ENCODE measurements around the gene LAMA2. TPM values are rescaled to one million over a fixed set of nuclear protein-coding genes. Genes with fewer than 3 reads are reported as not detected.

Gene LAMA2
- total RNA-seq, 1 experiment from 2014 or later: 0.41 TPM

DNA sequence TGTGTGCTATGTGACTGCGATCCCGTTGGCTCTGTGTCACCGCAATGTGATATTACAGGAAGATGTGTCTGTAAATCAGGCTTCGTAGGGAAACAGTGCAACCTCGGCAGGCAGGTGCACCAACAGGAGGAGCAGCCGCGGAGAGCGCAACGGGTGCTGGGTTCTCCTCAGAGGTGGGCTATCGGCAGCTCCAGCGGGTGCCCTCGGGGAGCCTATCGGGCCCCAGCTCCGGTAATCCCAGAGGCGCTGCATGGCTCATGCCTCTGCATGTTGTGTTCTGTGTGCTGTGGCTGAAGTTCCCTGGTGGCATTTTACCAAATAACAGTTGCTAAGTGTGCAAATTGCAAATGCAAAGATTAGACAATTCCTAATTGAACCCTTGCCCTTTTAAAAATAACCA lies 409.9 kb downstream of the LAMA2 start:
- in situ Hi-C loops (cut with HindIII; ENCODE audit: low pct_unique_long_range_greater_than_20kb, low sequenced_read_pairs): no loop called here
- DNase-seq (ENCODE audit: low read depth): no peak

DNA sequence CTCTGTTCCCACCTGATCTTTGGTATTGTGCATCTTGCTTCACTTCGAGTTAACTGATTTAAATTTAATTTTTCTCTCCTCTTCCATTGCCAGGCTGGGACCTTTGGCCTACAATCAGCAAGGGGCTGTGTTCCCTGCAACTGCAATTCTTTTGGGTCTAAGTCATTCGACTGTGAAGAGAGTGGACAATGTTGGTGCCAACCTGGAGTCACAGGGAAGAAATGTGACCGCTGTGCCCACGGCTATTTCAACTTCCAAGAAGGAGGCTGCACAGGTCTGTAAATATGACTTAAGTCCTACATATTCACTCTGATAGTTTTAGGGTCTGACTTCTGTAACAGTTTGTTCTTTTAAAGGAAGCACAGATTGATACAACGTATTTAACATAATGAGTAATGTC lies 414.7 kb downstream of the LAMA2 start:
- in situ Hi-C loops (cut with HindIII; ENCODE audit: low pct_unique_long_range_greater_than_20kb, low sequenced_read_pairs): no loop called here

DNA sequence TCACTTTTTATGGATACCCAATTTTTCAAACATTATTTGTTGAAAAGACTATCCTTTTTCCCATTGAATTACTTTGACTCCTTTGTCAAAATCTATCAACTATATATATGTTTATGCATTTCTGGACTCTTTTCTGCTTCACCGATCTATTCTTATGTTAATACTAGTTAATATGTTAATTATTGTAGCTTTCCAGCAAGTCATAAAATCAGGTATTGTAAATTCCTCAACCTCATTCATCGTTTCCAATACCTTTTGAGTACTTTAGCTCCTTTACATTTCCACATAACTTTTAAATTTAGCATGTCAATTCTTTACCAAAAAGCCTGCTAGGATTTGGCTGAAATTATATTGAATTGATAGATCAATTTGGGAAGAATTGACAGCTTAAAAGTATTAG lies 419.7 kb downstream of the LAMA2 start:
- no peak for DNase-seq (ENCODE audit: low read depth)

More for the DNA sequence above, 414.7 kb downstream of the LAMA2 start:
- no peak for DNase-seq (ENCODE audit: low read depth)

DNA sequence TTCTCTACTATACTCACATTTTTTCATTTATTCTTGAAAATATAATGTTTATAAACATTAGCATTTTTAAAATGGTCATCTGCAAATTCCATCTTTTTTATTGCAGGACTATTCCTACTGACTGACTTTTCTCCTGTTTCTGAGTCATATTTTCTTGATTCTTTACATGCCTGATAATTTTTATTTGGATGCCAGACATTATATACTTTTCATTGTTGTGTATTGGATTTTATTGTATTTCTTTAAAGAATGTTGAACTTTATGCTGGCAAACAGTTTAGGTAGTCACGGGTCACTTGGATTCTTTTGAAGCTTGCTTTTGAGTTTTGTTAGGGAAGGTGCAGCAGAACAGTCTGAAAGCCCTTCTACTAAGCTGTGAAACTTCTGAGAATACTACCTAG lies 423.9 kb downstream of the LAMA2 start:
- no peak for DNase-seq (ENCODE audit: low read depth)
- in situ Hi-C loops (cut with HindIII; ENCODE audit: low pct_unique_long_range_greater_than_20kb, low sequenced_read_pairs): no loop called here

More for the DNA sequence above, 419.7 kb downstream of the LAMA2 start:
- in situ Hi-C loops (cut with HindIII; ENCODE audit: low pct_unique_long_range_greater_than_20kb, low sequenced_read_pairs): no loop called here

DNA sequence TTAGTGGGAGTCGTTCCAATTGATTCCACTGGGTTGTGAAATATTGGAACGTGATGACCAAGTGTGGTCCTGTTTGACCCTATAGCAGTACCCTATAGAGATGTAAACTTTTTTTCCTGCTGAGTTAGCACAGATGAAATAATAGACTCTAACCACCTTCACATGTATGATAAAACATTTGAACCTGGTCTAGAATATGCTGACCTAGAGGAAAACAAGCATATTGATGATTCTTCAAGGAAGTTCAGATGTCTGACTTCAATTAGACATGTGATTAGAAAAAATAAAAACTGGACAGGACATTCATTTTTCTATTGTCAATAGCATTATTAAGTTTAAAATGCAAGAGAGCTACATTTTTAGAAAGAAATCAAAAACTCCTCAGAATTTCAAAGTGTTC lies 424.9 kb downstream of the LAMA2 start:
- no peak for DNase-seq (ENCODE audit: low read depth)
- in situ Hi-C loops (cut with HindIII; ENCODE audit: low pct_unique_long_range_greater_than_20kb, low sequenced_read_pairs): no loop called here

DNA sequence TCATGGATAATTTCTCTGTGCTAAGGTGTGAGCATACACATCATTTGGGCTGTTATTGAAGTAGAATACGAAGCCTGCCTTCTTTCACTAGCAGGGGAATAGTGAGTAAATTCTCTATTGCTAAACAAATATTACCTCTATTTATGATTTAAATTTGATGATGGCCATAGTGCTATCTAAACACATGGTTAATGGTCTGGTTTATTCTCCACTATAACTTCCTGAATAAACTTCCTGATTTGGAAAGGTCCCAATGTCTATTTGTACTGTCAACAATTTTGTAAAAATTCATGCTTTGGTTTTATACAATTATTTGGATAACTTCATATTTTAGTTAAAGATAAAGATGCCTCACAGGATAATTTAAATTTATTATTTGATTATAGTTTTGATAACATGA lies 426.2 kb downstream of the LAMA2 start:
- in situ Hi-C loops (cut with HindIII; ENCODE audit: low pct_unique_long_range_greater_than_20kb, low sequenced_read_pairs): no loop called here

DNA sequence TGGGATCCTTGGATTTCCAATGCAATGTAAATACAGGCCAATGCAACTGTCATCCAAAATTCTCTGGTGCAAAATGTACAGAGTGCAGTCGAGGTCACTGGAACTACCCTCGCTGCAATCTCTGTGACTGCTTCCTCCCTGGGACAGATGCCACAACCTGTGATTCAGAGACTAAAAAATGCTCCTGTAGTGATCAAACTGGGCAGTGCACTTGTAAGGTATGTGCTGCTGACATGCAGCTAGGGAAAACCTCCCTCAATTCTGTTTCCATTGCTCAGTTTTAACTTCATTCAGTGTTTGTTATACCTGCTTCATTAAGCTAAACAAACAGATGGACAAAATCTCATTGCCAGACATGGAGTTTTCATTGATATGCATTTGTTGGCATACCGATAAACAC lies 429.9 kb downstream of the LAMA2 start:
- in situ Hi-C loops (cut with HindIII; ENCODE audit: low pct_unique_long_range_greater_than_20kb, low sequenced_read_pairs): no loop called here

More for the DNA sequence above, 426.2 kb downstream of the LAMA2 start:
- DNase-seq (ENCODE audit: low read depth): no peak

GRCh38 chr6:129314575-129314974 lies 431.6 kb downstream of the LAMA2 start:
- peak; percentile 65 for DNase-seq (ENCODE audit: low read depth)
- in situ Hi-C loops (cut with HindIII; ENCODE audit: low pct_unique_long_range_greater_than_20kb, low sequenced_read_pairs): no loop called here

More for the DNA sequence above, 429.9 kb downstream of the LAMA2 start:
- peak; percentile 70 for DNase-seq (ENCODE audit: low read depth)

DNA sequence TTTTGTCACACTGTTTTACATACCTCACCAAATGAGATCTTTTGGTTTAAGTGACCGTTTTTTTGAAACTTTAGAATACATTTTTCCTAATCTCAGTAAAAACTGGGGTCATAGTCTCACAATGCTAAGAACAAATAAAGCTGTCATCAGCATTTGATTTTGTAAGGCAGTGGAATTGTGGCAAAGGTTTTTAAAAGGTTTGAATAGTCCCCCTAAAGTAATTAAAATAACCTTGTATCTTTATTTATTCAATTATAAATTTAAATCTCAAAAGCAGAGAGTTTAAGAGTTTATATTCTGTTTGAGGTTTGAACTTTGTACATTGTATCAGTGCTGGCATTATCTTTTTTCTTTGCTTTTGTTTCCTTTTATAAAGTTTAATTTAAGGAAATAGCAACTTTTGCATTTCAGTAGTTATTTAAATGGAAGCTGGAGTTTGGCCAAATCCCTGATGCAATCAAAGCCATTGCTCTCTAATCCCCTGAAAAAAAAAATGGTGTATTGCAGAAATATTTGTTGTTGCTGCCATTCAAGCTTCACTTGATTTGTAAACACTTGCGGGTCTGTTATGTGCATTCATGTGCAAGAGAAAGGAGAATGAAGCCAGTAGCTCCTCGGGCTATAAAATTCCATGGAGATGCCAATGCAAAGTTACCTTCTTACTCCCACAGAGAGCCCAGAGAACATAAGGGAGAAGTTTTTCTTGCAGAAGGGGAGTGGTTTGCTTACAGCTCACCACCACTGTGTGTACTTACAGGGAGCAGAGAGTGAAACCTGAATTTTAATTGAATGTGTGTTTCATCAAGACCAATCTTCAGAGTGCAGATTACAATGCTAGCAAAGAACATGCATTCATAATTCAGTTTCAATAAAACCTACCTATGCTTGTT lies 435.2 kb downstream of the LAMA2 start:
- in situ Hi-C loops (cut with HindIII; ENCODE audit: low pct_unique_long_range_greater_than_20kb, low sequenced_read_pairs): no loop called here
- peak; percentile 92 for DNase-seq (ENCODE audit: low read depth)

- in situ Hi-C loops (cut with HindIII; ENCODE audit: low pct_unique_long_range_greater_than_20kb, low sequenced_read_pairs): no loop called here
- DNase-seq (ENCODE audit: low read depth): no peak
Measured at GRCh38 chr6:129320892-129321291, 438.0 kb downstream of the LAMA2 start.

- no peak for DNase-seq (ENCODE audit: low read depth)
- in situ Hi-C loops (cut with HindIII; ENCODE audit: low pct_unique_long_range_greater_than_20kb, low sequenced_read_pairs): no loop called here
Measured at GRCh38 chr6:129321303-129321702, 438.4 kb downstream of the LAMA2 start.

DNA sequence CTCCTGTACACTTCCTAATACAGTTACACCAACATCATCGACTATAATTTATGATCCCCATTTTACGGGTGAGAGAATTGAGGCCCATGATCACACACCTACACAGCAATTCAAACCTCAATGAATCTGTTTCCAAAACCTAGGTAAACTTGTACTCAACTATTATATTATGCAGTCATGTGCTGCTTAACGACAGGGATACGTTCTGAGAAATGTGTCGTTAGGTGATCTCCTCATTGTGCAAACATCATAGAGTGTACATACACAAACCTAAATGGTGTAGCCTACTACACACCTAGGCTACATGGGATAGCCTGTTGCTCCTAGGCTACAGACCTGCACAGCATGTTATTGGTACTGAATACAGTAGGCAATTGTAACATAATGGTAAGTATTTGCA lies 441.4 kb downstream of the LAMA2 start:
- in situ Hi-C loops (cut with HindIII; ENCODE audit: low pct_unique_long_range_greater_than_20kb, low sequenced_read_pairs): no loop called here
- no peak for DNase-seq (ENCODE audit: low read depth)

DNA sequence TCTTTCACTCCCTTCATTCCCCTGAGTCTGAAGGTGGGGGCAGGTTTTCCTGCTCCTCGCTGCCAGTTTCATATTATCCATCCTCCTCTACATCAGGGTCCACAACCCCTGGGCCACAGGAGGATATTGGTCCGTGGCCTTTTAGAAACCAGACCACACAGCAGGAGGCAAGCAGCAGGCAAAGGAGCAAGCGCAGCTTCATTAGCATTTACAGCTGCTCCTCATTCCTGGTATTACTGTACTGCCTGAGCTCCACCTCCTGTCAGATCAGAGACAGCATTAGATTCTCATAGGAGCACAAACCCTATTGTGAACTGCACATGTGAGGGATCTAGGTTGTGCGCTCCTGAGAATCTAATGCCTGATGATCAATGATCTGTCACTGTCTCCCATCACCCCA lies 446.7 kb downstream of the LAMA2 start:
- DNase-seq (ENCODE audit: low read depth): no peak
- in situ Hi-C loops (cut with HindIII; ENCODE audit: low pct_unique_long_range_greater_than_20kb, low sequenced_read_pairs): no loop called here

DNA sequence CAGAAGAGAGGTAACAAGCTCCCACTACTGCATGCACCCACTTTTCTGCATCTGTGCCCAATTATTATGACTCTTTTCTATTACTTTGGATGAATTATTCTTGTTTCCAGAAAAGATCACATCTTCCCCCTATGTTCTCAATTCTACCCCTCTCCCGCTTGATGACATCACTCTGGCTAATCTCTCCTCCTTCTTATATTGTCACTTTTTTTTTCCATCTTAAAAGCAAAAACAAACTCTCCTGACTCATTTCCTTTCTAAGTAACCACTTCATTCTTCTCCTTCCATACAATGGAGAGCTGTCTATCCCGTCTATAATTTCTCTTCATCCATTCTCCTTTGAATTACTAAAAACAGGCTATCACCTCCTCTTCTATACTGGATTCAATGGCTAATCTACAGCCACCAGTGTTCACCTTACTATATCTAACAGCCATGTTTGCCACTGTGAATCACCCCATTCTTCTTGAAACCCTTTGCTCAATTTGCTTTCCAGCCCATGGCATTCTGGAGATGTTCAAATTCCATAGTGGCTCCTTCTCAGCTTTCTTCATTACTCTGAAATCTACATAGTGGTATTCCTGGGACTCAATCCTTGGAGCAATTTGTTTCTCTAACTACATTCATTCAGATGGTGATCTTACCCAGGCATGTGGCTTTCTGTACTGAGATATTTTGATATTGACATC lies 448.7 kb downstream of the LAMA2 start:
- no peak for DNase-seq (ENCODE audit: low read depth)

DNA sequence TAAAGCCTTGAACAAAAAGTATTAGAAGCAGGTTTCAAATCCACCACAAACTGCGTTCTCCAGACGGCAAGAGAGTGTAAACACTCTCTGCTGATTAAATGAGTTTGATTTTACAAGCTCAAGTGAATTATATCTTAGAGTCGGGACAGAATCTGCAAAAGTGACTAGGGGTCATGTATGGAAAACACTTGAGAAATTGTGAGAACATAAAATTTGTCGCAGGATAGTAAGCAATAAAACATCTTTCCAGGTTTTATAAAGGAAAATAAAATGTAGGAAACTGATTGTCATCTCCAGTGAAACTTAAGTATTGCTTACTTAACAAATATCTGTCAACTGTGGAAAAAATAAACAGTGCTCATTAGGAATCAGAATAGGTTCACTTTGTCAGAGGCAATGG lies 452.9 kb downstream of the LAMA2 start:
- in situ Hi-C loops (cut with HindIII; ENCODE audit: low pct_unique_long_range_greater_than_20kb, low sequenced_read_pairs): no loop called here
- no peak for DNase-seq (ENCODE audit: low read depth)

More for the DNA sequence above, 448.7 kb downstream of the LAMA2 start:
- in situ Hi-C loops (cut with HindIII; ENCODE audit: low pct_unique_long_range_greater_than_20kb, low sequenced_read_pairs): no loop called here

DNA sequence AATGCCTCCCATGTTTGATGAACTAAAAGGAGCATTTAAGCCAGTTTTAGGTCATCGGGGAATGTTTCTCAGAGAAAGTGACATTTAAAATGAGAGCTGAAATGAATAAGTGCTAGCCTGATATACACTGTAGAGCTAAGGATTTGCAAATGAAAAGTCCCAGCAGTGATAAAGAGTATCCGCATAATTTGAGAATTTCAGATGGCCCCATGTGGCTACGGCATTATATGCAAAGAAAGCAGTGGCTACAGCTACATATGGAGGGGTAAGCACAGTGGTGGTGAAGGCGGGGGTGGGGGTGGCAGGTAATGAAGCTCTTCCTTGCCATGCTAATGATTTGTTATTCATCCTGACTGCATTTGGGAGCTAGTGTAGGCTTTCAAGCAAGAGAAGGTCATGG lies 455.7 kb downstream of the LAMA2 start:
- DNase-seq (ENCODE audit: low read depth): no peak
- in situ Hi-C loops (cut with HindIII; ENCODE audit: low pct_unique_long_range_greater_than_20kb, low sequenced_read_pairs): no loop called here

DNA sequence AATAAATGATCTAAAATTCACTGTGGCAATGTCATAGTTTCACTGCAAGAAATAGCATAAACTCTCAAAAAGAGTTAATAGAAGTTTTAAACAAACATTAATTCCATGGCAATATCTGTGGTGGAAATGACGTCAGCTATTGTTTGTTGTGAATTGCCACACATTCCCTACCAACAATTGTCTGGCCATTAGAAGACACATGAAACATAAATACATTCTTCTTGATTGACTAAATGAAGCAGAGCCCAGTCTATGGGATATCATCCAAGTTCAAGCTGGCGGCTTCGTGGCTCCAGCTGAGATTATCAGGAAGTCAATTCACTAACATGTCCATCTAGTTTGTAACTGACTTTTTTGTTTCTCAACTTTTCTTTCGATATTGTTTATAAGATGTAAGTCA lies 458.0 kb downstream of the LAMA2 start:
- in situ Hi-C loops (cut with HindIII; ENCODE audit: low pct_unique_long_range_greater_than_20kb, low sequenced_read_pairs): no loop called here
- DNase-seq (ENCODE audit: low read depth): no peak

DNA sequence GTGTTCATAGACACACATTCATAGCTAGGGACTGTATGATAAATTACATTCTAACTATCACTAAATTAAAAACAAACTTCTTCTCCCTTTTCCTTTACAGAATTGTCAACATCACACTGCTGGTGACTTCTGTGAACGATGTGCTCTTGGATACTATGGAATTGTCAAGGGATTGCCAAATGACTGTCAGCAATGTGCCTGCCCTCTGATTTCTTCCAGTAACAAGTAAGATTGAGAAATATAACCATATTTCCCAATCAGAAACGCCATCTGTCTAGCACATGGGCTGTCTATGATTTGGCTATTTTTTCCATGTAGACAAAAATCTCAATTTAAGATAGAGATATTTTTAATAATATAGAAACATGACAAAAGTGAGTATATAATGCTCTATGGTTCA lies 459.3 kb downstream of the LAMA2 start:
- no peak for DNase-seq (ENCODE audit: low read depth)
- in situ Hi-C loops (cut with HindIII; ENCODE audit: low pct_unique_long_range_greater_than_20kb, low sequenced_read_pairs): no loop called here

GRCh38 chr6:129342796-129343195 lies 459.9 kb downstream of the LAMA2 start:
- in situ Hi-C loops (cut with HindIII; ENCODE audit: low pct_unique_long_range_greater_than_20kb, low sequenced_read_pairs): no loop called here
- no peak for DNase-seq (ENCODE audit: low read depth)

Measured in Caki2 (cell line).